Tibial artery (tissue), 4 donors: ENCODE results near the gene TFAP2C.

Experiments
- DNase-seq, 2 donors: peaks; one replicate each; pipeline ENCODE4 v3.0.0-alpha.2; 2019
- H3K27ac ChIP-seq, 2 donors: fragments of 200-600 bp; sonication (generic) in 1 of 2; 1 replicate in 1 of 2; 2 replicates in 1 of 2; pipeline ENCODE4 v1.5.1; 2018 to 2019; ENCODE audit warnings: mild to moderate bottlenecking in 1 of 2
- H3K27me3 ChIP-seq, 2 donors: fragments of 200-600 bp; sonication (generic) in 1 of 2; one replicate each; pipeline versions ENCODE4 v1.5.1 to v1.6.0; 2016 to 2019
- H3K36me3 ChIP-seq, 3 donors: fragments of 200-600 bp; sonication (generic) in 2 of 3; one replicate each; pipeline ENCODE4 v1.5.1; 2016 to 2019; ENCODE audit warnings: mild to moderate bottlenecking in 2 of 3
- H3K4me1 ChIP-seq, 4 donors: fragments of 200-600 bp; sonication (generic) in 2 of 4; 1 replicate in 3 of 4; 2 replicates in 1 of 4; pipeline ENCODE4 v1.5.1; 2016 to 2019
- H3K4me3 ChIP-seq, 2 donors: fragments of 200-600 bp; sonication (generic) in 1 of 2; 1 replicate in 1 of 2; 2 replicates in 1 of 2; pipeline ENCODE4 v1.5.1; 2018 to 2019; ENCODE audit warnings: mild to moderate bottlenecking in 2 of 2
- H3K9me3 ChIP-seq, 3 donors: fragments of 200-600 bp; sonication (generic) in 1 of 3; one replicate each; pipeline ENCODE4 v1.5.1; 2016 to 2019
- CTCF ChIP-seq, 2 experiments: fragments of 200-600 bp in 1 of 2; fragments of 450-650 bp in 1 of 2; IDR thresholded peaks; one replicate each; pipeline ENCODE4 v1.5.1; 2017 to 2019; ENCODE audit warnings: antibody characterized with exemption in 2 of 2, mild to moderate bottlenecking in 1 of 2, moderate library complexity in 1 of 2
- intact Hi-C: fragments of 100-400 bp; cut with DNase I; formaldehyde crosslinking; loops from one replicate; pipeline ENCODE4 v1.15.0; 2023; ENCODE audit warnings: low total_unique reads

Gene TFAP2C

GRCh38 chr20:56592817-56593216 is 36.3 kb upstream of the TFAP2C start:
- Histone ChIP-seq H3K4me1 (no peaks in the 10 kb centered on the region), H3K4me3 (no peak overlapping the region), H3K36me3 (no peaks in the 10 kb centered on the region), H3K27ac (no peak overlapping the region), H3K9me3 (no peaks in the 10 kb centered on the region), H3K27me3 (peaks cover 0 to 5% of the 10 kb centered on the region in 2 donors)
- no peak for TF ChIP-seq CTCF (IDR thresholded peaks at IDR 0.05)
- intact Hi-C loops, result no loop called here
- DNase-seq, result no peak

- Histone ChIP-seq H3K27ac (no peak overlapping the region), H3K27me3 (peaks cover 0 to 5% of the 10 kb centered on the region in 2 donors), H3K36me3 (no peaks in the 10 kb centered on the region), H3K9me3 (no peaks in the 10 kb centered on the region), H3K4me1 (no peaks in the 10 kb centered on the region), H3K4me3 (no peak overlapping the region)
- DNase-seq, result no peak
- intact Hi-C loops, result no loop called here
- no peak for TF ChIP-seq CTCF (IDR thresholded peaks at IDR 0.05)
Measured at GRCh38 chr20:56595746-56596475, 33.2 kb upstream of the TFAP2C start.

- H3K4me3 ChIP-seq, result no peak overlapping the region
- DNase-seq, result no peak
- no peaks in the 10 kb centered on the region for H3K9me3 ChIP-seq
- peaks cover 0 to 4% of the 10 kb centered on the region in 2 donors for H3K27me3 ChIP-seq
- TF ChIP-seq CTCF (IDR thresholded peaks at IDR 0.05), result no peak
- H3K27ac ChIP-seq, result no peak overlapping the region
- H3K4me1 ChIP-seq, result no peaks in the 10 kb centered on the region
- H3K36me3 ChIP-seq, result no peaks in the 10 kb centered on the region
- intact Hi-C loops, result no loop called here
Measured at GRCh38 chr20:56601166-56601565, 27.9 kb upstream of the TFAP2C start.

GRCh38 chr20:56604673-56605072 is 24.4 kb upstream of the TFAP2C start:
- Histone ChIP-seq H3K36me3 (no peaks in the 10 kb centered on the region), H3K4me1 (no peaks in the 10 kb centered on the region), H3K27ac (no peak overlapping the region), H3K4me3 (no peak overlapping the region), H3K27me3 (no peaks in the 10 kb centered on the region), H3K9me3 (no peaks in the 10 kb centered on the region)
- DNase-seq, result no peak
- intact Hi-C loops, result no loop called here
- no peak for TF ChIP-seq CTCF (IDR thresholded peaks at IDR 0.05)

GRCh38 chr20:56605261-56605996 is 23.7 kb upstream of the TFAP2C start:
- no peaks in the 10 kb centered on the region for H3K36me3 ChIP-seq
- no peak overlapping the region for H3K27ac ChIP-seq
- no peaks in the 10 kb centered on the region for H3K4me1 ChIP-seq
- H3K9me3 ChIP-seq, result no peaks in the 10 kb centered on the region
- intact Hi-C loops, result no loop called here
- H3K4me3 ChIP-seq, result no peak overlapping the region
- H3K27me3 ChIP-seq, result peaks cover 0 to 3% of the 10 kb centered on the region in 2 donors
- no peak for DNase-seq
- no peak for TF ChIP-seq CTCF (IDR thresholded peaks at IDR 0.05)
